ENCODE results near the gene SMTN. TPM values are rescaled to one million over a fixed set of nuclear protein-coding genes. Genes with fewer than 3 reads are reported as not detected.

SMTN gene
- total and polyA plus RNA-seq, 7 experiments from 2014 or later: 1.1 to 14.9 (median 4.4) TPM

- no peaks in the 10 kb centered on the region for H3K9me3 ChIP-seq (ENCODE audit: control insufficient read depth in 2 of 3, low read length in 3 of 3)
- no peaks in the 10 kb centered on the region for H3K36me3 ChIP-seq (ENCODE audit: control insufficient read depth in 2 of 3, insufficient read depth in 3 of 3, low read length in 3 of 3)
- Mint-ChIP-seq H3K9me3 (peaks cover 0 to 1% (median 0%) of the 10 kb centered on the region in 11 donors), H3K27ac (no peak overlapping the region), H3K36me3 (no peaks in the 10 kb centered on the region), H3K27me3 (peaks cover 0 to 5% (median 0%) of the 10 kb centered on the region in 5 donors), H3K4me1 (peaks cover 0 to 4% (median 0%) of the 10 kb centered on the region in 7 donors), H3K4me3 (no peak overlapping the region)
- ATAC-seq: no peak
- POLR2A ChIA-PET: no interaction called here
- H3K27me3 ChIP-seq (ENCODE audit: control insufficient read depth in 2 of 2, insufficient read depth in 2 of 2, low read length in 2 of 2): no peaks in the 10 kb centered on the region
- CTCF ChIA-PET: no interaction called here
- no peak for DNase-seq
- H3K4me1 ChIP-seq (ENCODE audit: control insufficient read depth in 2 of 2, insufficient read depth in 2 of 2, low read length in 2 of 2): no peaks in the 10 kb centered on the region
- H3K4me3 ChIP-seq (ENCODE audit: low read length): no peak overlapping the region
- intact Hi-C loops (cut with micrococcal nuclease): no loop called here
- no peak overlapping the region for H3K27ac ChIP-seq (ENCODE audit: low read depth, low read length)
Measured at GRCh38 chr22:31126869-31127175, 45.7 kb downstream of the SMTN start.

- peaks cover 0 to 1% (median 0%) of the 10 kb centered on the region in 11 donors for H3K9me3 Mint-ChIP-seq
- intact Hi-C loops (cut with micrococcal nuclease): no loop called here
- DNase-seq (no peak), ATAC-seq (peak; percentile 10)
- H3K36me3 Mint-ChIP-seq: no peaks in the 10 kb centered on the region
- H3K27me3 Mint-ChIP-seq: peaks cover 0 to 5% (median 0%) of the 10 kb centered on the region in 5 donors
- H3K27me3 ChIP-seq (ENCODE audit: control insufficient read depth in 2 of 2, insufficient read depth in 2 of 2, low read length in 2 of 2): no peaks in the 10 kb centered on the region
- peaks cover 0 to 4% (median 0%) of the 10 kb centered on the region in 7 donors for H3K4me1 Mint-ChIP-seq
- no peak overlapping the region for H3K4me3 Mint-ChIP-seq
- H3K9me3 ChIP-seq (ENCODE audit: control insufficient read depth in 2 of 3, low read length in 3 of 3): no peaks in the 10 kb centered on the region
- CTCF ChIA-PET: no interaction called here
- no peaks in the 10 kb centered on the region for H3K4me1 ChIP-seq (ENCODE audit: control insufficient read depth in 2 of 2, insufficient read depth in 2 of 2, low read length in 2 of 2)
- no peaks in the 10 kb centered on the region for H3K36me3 ChIP-seq (ENCODE audit: control insufficient read depth in 2 of 3, insufficient read depth in 3 of 3, low read length in 3 of 3)
- H3K27ac ChIP-seq (ENCODE audit: low read depth, low read length): no peak overlapping the region
- POLR2A ChIA-PET: interaction anchor here (0.6 kb wide), 1 partner anchor 53 kb away, joined by 3 read pairs; no protein-coding TSS in a partner anchor
- no peak overlapping the region for H3K27ac Mint-ChIP-seq
- H3K4me3 ChIP-seq (ENCODE audit: low read length): no peak overlapping the region
Measured at GRCh38 chr22:31127181-31127772, 46.2 kb downstream of the SMTN start.

GRCh38 chr22:31128156-31128555, 47.0 kb downstream of the SMTN start:
- Mint-ChIP-seq H3K4me3 (no peak overlapping the region), H3K36me3 (no peaks in the 10 kb centered on the region), H3K4me1 (peaks cover 0 to 4% (median 0%) of the 10 kb centered on the region in 7 donors), H3K27me3 (peaks cover 0 to 5% (median 0%) of the 10 kb centered on the region in 5 donors), H3K9me3 (peaks cover 0 to 1% (median 0%) of the 10 kb centered on the region in 11 donors), H3K27ac (no peak overlapping the region)
- ChIA-PET POLR2A (no interaction called here), CTCF (interaction anchor here (0.6 kb wide), 1 partner anchor 348 kb away, joined by 3 read pairs; no protein-coding TSS in a partner anchor)
- H3K4me3 ChIP-seq (ENCODE audit: low read length): no peak overlapping the region
- no peaks in the 10 kb centered on the region for H3K9me3 ChIP-seq (ENCODE audit: control insufficient read depth in 2 of 3, low read length in 3 of 3)
- H3K27me3 ChIP-seq (ENCODE audit: control insufficient read depth in 2 of 2, insufficient read depth in 2 of 2, low read length in 2 of 2): no peaks in the 10 kb centered on the region
- no peak overlapping the region for H3K27ac ChIP-seq (ENCODE audit: low read depth, low read length)
- intact Hi-C loops (cut with micrococcal nuclease): no loop called here
- DNase-seq (no peak), ATAC-seq (no peak)
- no peaks in the 10 kb centered on the region for H3K4me1 ChIP-seq (ENCODE audit: control insufficient read depth in 2 of 2, insufficient read depth in 2 of 2, low read length in 2 of 2)
- no peaks in the 10 kb centered on the region for H3K36me3 ChIP-seq (ENCODE audit: control insufficient read depth in 2 of 3, insufficient read depth in 3 of 3, low read length in 3 of 3)

- Histone ChIP-seq H3K27ac (ENCODE audit: low read depth, low read length) (no peak overlapping the region), H3K4me3 (ENCODE audit: low read length) (no peak overlapping the region), H3K36me3 (ENCODE audit: control insufficient read depth in 2 of 3, insufficient read depth in 3 of 3, low read length in 3 of 3) (no peaks in the 10 kb centered on the region), H3K9me3 (ENCODE audit: control insufficient read depth in 2 of 3, low read length in 3 of 3) (no peaks in the 10 kb centered on the region), H3K4me1 (ENCODE audit: control insufficient read depth in 2 of 2, insufficient read depth in 2 of 2, low read length in 2 of 2) (no peaks in the 10 kb centered on the region), H3K27me3 (ENCODE audit: control insufficient read depth in 2 of 2, insufficient read depth in 2 of 2, low read length in 2 of 2) (no peaks in the 10 kb centered on the region)
- POLR2A ChIA-PET: no interaction called here
- CTCF ChIA-PET: no interaction called here
- no peaks in the 10 kb centered on the region for H3K36me3 Mint-ChIP-seq
- no peak overlapping the region for H3K4me3 Mint-ChIP-seq
- peaks cover 0 to 4% (median 0%) of the 10 kb centered on the region in 7 donors for H3K4me1 Mint-ChIP-seq
- DNase-seq (no peak), ATAC-seq (no peak)
- H3K27me3 Mint-ChIP-seq: peaks cover 0 to 5% (median 0%) of the 10 kb centered on the region in 5 donors
- H3K9me3 Mint-ChIP-seq: no peaks in the 10 kb centered on the region
- no peak overlapping the region for H3K27ac Mint-ChIP-seq
- intact Hi-C loops (cut with micrococcal nuclease): no loop called here
Measured at GRCh38 chr22:31130873-31131272, 49.8 kb downstream of the SMTN start.

DNA sequence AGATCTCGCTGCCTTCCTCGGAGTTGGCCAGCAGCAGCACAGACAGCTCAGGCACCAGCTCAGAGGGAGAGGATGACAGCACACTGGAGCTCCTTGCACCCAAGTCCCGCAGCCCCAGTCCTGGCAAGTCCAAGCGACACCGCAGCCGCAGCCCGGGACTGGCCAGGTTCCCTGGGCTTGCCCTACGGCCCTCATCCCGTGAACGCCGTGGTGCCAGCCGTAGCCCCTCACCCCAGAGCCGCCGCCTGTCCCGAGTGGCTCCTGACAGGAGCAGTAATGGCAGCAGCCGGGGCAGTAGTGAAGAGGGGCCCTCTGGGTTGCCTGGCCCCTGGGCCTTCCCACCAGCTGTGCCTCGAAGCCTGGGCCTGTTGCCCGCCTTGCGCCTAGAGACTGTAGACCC, 52.8 kb downstream of the SMTN start:
- POLR2A ChIA-PET: no interaction called here
- CTCF ChIA-PET: no interaction called here
- no peak for DNase-seq
- intact Hi-C loops (cut with micrococcal nuclease): no loop called here
- Mint-ChIP-seq H3K4me3 (no peak overlapping the region), H3K36me3 (no peaks in the 10 kb centered on the region), H3K27ac (no peak overlapping the region), H3K27me3 (no peaks in the 10 kb centered on the region), H3K9me3 (no peaks in the 10 kb centered on the region), H3K4me1 (no peaks in the 10 kb centered on the region)
- no peaks in the 10 kb centered on the region for H3K27me3 ChIP-seq (ENCODE audit: control insufficient read depth in 2 of 2, insufficient read depth in 2 of 2, low read length in 2 of 2)
- no peaks in the 10 kb centered on the region for H3K9me3 ChIP-seq (ENCODE audit: control insufficient read depth in 2 of 3, low read length in 3 of 3)
- no peaks in the 10 kb centered on the region for H3K36me3 ChIP-seq (ENCODE audit: control insufficient read depth in 2 of 3, insufficient read depth in 3 of 3, low read length in 3 of 3)
- H3K27ac ChIP-seq (ENCODE audit: low read depth, low read length): no peak overlapping the region
- no peak for ATAC-seq
- H3K4me1 ChIP-seq (ENCODE audit: control insufficient read depth in 2 of 2, insufficient read depth in 2 of 2, low read length in 2 of 2): no peaks in the 10 kb centered on the region
- no peak overlapping the region for H3K4me3 ChIP-seq (ENCODE audit: low read length)

GRCh38 chr22:31134688-31135087, 53.6 kb downstream of the SMTN start:
- intact Hi-C loops (cut with micrococcal nuclease): no loop called here
- Histone ChIP-seq H3K4me1 (ENCODE audit: control insufficient read depth in 2 of 2, insufficient read depth in 2 of 2, low read length in 2 of 2) (no peaks in the 10 kb centered on the region), H3K4me3 (ENCODE audit: low read length) (no peak overlapping the region), H3K36me3 (ENCODE audit: control insufficient read depth in 2 of 3, insufficient read depth in 3 of 3, low read length in 3 of 3) (no peaks in the 10 kb centered on the region), H3K27ac (ENCODE audit: low read depth, low read length) (no peak overlapping the region), H3K27me3 (ENCODE audit: control insufficient read depth in 2 of 2, insufficient read depth in 2 of 2, low read length in 2 of 2) (no peaks in the 10 kb centered on the region), H3K9me3 (ENCODE audit: control insufficient read depth in 2 of 3, low read length in 3 of 3) (no peaks in the 10 kb centered on the region)
- ATAC-seq (no peak), DNase-seq (no peak)
- Mint-ChIP-seq H3K4me3 (no peak overlapping the region), H3K4me1 (no peaks in the 10 kb centered on the region), H3K36me3 (no peaks in the 10 kb centered on the region), H3K27me3 (peaks cover 0 to 2% (median 0%) of the 10 kb centered on the region in 5 donors), H3K27ac (no peak overlapping the region), H3K9me3 (no peaks in the 10 kb centered on the region)
- ChIA-PET CTCF (interaction anchor here (0.6 kb wide), 1 partner anchor 54 kb away, joined by 3 read pairs; no protein-coding TSS in a partner anchor), POLR2A (interaction anchor here (1.0 kb wide), 1 partner anchor 25 kb away, joined by 3 read pairs; no protein-coding TSS in a partner anchor)

DNA sequence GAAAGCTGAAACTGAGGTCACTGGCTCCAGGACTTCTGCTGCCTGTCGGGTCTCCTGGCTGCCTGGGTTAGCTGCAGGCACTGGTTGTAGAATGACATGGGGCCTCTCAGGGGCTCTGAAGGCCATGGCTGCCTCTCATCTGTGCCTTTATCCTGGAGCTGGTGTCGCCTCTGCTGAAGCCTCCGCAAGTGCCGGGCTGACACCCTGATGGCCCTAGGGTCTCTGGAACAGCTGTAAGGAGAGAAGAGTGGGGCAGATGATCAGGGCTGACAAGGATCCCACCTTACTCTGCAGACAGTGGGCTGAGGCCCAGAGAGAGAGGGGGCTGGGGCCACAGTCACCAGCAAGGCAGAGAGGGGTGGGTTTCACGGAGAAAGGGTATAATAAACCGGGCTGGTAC, 54.6 kb downstream of the SMTN start:
- no peaks in the 10 kb centered on the region for H3K36me3 Mint-ChIP-seq
- no peaks in the 10 kb centered on the region for H3K36me3 ChIP-seq (ENCODE audit: control insufficient read depth in 2 of 3, insufficient read depth in 3 of 3, low read length in 3 of 3)
- DNase-seq (no peak), ATAC-seq (no peak)
- no peaks in the 10 kb centered on the region for H3K4me1 ChIP-seq (ENCODE audit: control insufficient read depth in 2 of 2, insufficient read depth in 2 of 2, low read length in 2 of 2)
- intact Hi-C loops (cut with micrococcal nuclease): no loop called here
- H3K9me3 Mint-ChIP-seq: no peaks in the 10 kb centered on the region
- ChIA-PET CTCF (no interaction called here), POLR2A (no interaction called here)
- peaks cover 0 to 5% (median 0%) of the 10 kb centered on the region in 5 donors for H3K27me3 Mint-ChIP-seq
- no peak overlapping the region for H3K27ac Mint-ChIP-seq
- H3K4me1 Mint-ChIP-seq: no peaks in the 10 kb centered on the region
- no peaks in the 10 kb centered on the region for H3K9me3 ChIP-seq (ENCODE audit: control insufficient read depth in 2 of 3, low read length in 3 of 3)
- no peak overlapping the region for H3K4me3 Mint-ChIP-seq
- no peak overlapping the region for H3K27ac ChIP-seq (ENCODE audit: low read depth, low read length)
- no peaks in the 10 kb centered on the region for H3K27me3 ChIP-seq (ENCODE audit: control insufficient read depth in 2 of 2, insufficient read depth in 2 of 2, low read length in 2 of 2)
- no peak overlapping the region for H3K4me3 ChIP-seq (ENCODE audit: low read length)
